GM19240 (cell line): ENCODE results near the gene CLGN.

Source experiments
- DNase-seq: peaks from one replicate; pipeline ENCODE4 v3.0.0; 2011; ENCODE audit warnings: low spot score; ENCODE audit not compliant: insufficient read length

Gene CLGN

GRCh38 chr4:140382732-140383131 is 44.7 kb downstream of the CLGN start:
- DNase-seq, result no peak

DNA sequence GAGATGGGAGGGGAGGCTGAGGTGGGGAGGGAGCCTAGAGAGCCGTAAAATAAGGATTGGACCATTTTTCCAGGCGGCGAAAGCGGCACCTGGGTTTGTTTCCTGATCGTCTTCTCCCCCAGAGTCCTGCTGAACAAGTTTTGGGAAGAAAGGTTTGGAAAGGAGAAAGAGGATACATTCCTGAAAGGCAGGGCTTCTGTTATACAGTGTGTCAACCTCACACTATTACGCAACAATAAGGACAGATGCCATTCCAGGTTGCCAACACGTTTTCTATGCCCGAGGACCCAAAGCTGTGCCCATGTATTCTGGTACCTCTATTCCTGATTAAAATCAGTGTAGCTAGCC is 53.3 kb downstream of the CLGN start:
- no peak for DNase-seq

GRCh38 chr4:140373328-140374129 is 53.9 kb downstream of the CLGN start, which contains the start of gene SCOC:
SCOC (plus strand) TSS chr4:140373646; CDS start chr4:140379171, 5,525 bp downstream.
- peak; percentile 84 for DNase-seq

GRCh38 chr4:140372751-140373327 is 54.6 kb downstream of the CLGN start:
- DNase-seq, result peak; percentile 27

GRCh38 chr4:140368686-140369085 is 58.8 kb downstream of the CLGN start:
- no peak for DNase-seq

- no peak for DNase-seq
Measured at GRCh38 chr4:140367738-140368137, 59.7 kb downstream of the CLGN start.

DNA sequence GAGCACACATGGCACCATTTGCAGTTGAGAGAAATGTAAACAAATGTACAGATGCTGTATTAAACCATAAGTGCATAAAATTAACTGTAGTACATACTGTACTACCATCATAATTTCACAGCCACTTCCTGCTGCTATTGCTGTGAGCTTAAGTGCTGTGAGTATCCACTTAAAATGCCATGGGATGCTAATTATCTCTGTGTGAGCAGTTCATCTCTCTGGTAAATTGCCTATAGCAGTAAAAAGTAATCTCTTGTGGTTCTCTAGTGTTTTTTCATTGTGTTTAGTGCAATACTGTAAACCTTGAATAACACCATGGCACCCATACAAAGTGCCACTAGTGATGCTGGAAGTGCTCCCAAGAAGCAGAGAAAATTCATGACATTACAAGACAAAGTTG is 63.9 kb downstream of the CLGN start:
- DNase-seq, result no peak

GRCh38 chr4:140363051-140363450 is 64.4 kb downstream of the CLGN start:
- no peak for DNase-seq

DNA sequence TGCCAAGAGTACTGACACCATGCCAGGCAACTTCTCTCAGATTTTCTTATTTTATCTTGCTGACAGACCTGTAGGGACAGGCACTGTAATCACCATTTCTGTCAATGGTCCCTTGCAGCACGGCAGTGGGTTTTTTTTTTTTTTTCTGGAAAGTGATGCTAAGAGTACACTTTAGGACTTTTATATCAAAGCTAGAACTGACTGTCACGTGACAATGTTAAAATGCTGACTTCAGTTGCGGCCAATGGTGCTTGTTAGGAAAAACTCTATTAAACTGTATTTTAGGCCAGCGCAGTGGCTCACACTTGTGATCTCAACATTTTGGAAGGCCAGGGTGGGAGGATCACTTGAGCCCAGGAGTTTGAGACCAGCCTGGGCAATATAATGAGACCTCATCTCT is 66.3 kb downstream of the CLGN start:
- DNase-seq, result no peak

DNA sequence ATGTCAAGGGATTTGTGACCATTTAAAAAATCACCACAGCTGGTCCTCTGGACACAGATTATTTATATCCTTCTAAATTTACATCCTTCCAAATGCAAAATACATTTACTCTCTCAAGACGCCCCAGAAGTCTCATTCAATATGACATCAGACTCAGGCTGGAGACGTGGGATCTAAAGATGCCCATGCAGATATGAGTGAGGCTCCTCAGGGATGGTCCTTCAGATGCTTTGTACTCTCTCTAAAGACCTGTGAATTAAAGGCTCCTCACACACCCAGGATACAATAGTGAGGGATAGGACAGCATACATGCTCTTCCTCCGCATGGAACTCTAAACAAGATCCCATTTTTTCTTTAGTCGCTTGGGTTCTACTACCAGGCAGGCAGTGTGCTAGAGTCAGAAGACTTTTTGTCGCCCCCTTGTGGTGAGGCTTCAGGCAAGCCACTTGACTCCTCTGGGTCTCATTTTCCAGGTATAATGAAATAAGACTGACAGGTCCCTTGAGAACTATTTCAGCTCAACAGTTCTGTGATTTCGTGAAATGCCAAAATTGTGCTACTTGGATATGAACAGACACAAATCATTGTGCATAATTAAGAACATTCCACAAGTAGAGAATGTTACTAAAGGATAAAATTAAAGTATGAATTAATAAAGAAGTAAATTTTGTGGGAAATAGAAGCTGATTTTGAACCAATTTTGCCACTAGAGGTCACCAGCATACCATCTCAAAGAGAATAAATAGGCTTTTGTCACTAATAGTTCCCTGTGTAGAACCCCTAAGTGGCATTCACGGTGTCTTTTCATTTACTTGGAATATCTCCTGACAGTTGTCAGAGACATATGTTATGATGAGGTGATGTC is 67.7 kb downstream of the CLGN start:
- DNase-seq, result peak; percentile 37

GRCh38 chr4:140358281-140358680 is 69.2 kb downstream of the CLGN start:
- no peak for DNase-seq

GRCh38 chr4:140357868-140358267 is 69.6 kb downstream of the CLGN start:
- no peak for DNase-seq

GRCh38 chr4:140355288-140355687 is 72.2 kb downstream of the CLGN start:
- no peak for DNase-seq

- no peak for DNase-seq
Measured at GRCh38 chr4:140353786-140354185, 73.7 kb downstream of the CLGN start.

DNA sequence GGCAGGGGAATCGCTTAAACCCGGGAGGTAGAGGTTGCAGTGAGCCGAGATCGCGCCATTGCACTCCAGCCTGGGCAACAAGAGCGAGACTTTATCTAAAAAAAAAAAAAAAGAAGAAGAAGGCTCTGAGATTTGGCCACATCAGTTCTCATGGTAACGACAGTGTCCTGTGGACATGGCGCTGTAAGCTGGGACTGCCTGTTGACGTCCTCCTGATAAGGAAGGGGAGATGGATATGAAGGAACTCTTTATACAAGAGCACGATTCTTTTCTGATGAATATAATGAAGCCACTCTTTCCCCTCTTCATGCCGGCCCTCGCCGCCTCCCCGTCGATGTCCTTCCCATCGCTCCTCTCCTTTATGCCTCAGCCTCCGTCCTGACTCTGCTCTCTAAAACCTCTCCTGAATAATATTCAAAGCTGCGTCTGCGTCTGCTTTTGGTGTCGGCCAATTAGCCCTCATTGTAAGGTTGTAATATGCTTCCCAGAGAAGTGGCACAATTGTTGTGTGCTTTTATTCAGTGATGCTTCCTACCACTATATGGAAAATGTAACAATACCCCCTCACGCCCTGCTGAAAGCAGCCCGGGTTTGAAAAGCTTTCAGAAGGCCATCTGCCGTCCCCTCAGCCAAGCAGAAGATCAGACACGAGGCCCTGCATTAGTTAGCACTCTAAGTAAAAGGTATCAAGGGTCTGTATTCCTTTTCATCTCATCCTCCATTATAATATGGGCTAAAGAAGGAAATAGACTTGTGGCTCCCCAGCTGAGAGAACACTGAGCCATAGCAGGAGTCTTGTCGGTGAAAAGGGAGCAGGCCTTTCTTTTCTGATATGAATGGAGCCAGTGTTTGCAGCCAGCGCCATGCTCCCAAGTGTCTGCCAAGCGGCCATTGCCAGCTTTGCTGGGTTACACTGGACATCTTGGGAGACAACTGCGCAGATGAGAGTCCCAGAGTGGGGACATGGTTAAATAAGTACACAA is 76.1 kb downstream of the CLGN start:
- no peak for DNase-seq

DNA sequence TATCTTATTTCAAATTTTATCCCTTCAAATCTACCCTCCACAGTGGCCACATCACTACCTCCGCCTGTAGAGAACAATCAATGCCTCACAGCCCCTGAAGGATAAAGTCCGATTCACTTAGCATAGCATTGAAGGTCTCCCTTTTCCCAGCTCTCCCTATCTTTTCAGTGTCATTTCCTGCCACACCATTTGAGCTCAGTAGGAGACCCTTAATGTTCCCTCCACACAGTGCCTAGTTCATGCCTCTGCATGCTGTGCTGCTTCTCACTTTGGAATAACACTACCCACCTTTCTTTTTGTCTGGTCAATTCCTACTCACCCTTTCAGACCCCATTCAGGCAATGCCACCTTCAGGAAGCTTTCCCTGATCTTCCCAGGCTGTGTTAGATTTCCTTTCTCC is 77.6 kb downstream of the CLGN start:
- DNase-seq, result no peak

GRCh38 chr4:140346136-140346535 is 81.3 kb downstream of the CLGN start:
- no peak for DNase-seq

- DNase-seq, result no peak
Measured at GRCh38 chr4:140344621-140345020, 82.8 kb downstream of the CLGN start.

GRCh38 chr4:140344101-140344500 is 83.3 kb downstream of the CLGN start:
- DNase-seq, result no peak

DNA sequence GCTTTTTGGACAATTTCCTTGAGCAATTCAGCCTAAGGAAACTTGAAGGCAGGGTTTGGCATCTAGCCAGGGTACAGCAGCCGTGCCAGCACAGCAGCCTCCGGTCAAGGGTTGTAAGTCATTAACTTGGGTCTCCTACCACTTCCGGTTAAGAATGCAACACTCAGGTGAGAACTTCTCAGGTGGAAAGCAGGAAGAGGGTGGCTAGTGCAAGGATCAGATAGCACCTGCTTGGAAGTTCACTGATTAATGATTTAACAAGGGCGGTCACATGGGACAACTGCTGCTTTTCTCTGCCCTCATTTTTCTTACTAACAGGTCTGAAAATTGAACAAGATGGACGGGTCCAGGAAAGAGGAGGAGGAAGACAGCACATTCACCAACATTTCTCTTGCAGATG is 84.1 kb downstream of the CLGN start:
- no peak for DNase-seq

GRCh38 chr4:140342620-140343019 is 84.8 kb downstream of the CLGN start:
- DNase-seq, result no peak
